Omental fat pad (tissue), 4 donors: Measurements from ENCODE around the gene EMID1. TPM values are rescaled to one million over a fixed set of nuclear protein-coding genes. Genes with fewer than 3 reads are reported as not detected.
A peak's percentile ranks its signal among the peaks of the same experiment; 100 is the strongest.

Experiments
- ATAC-seq: fragments of 150-250 bp; one replicate; pipeline ENCODE4 v1.9.1; 2016; ENCODE audit warnings: mild to moderate bottlenecking, moderate library complexity; ENCODE audit not compliant: low FRiP score
- DNase-seq: peaks from one replicate; pipeline ENCODE4 v3.0.0-alpha.2; 2019; ENCODE audit warnings: low spot score
- total RNA-seq, 4 donors: library from RNA; depleted of rRNA; stranded (reverse); fragments of >200 nt; gene quantifications; one replicate each; pipeline ENCODE4 v1.1.0, GENCODE V29; 2016
- TF ChIP-seq, protein P1 (sequence below), 3 donors: fragments of 450-650 bp; IDR thresholded peaks; one replicate each; pipeline ENCODE4 v1.5.1; 2016 to 2017; ENCODE audit warnings: antibody characterized with exemption in 3 of 3, mild to moderate bottlenecking in 3 of 3, moderate library complexity in 2 of 3

EMID1 gene
- total RNA-seq, result 1 to 10 TPM; 1.5 to 2.5 (median 1.7) TPM

DNA sequence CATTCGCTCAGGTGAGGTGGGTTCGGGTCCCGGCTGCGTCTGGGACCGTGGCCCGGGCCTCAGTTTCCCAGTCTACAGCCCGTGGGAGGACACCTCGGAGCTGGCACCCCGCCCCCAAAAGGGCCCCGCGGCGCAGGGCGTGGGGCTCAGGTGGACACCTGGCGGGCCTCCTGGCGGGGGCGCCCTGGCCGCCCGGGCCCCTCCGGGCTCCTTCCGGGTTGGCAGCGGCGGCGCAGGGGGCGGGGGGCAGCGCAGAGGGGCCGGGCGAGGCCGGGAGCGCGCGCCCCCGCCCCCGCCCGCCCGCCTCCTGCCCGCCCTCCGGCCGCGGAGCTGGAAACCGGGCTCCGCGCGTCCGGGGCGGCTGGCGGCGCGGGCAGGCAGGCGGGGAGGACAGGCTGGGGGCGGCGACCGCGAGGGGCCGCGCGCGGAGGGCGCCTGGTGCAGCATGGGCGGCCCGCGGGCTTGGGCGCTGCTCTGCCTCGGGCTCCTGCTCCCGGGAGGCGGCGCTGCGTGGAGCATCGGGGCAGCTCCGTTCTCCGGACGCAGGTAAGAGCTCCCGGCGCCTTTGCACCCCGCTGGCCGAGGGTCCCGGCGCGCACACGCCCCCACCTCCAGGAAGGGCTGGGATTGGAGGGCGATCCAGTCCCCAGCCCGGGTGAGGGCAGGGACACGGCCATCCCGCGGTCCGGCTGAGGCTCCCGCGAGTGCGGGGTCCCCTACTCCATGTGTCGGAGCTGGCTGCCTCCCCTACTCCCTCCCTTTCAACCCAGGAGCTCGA is at the start of gene EMID1:
TSS of gene EMID1 (plus strand) at position 303 of the 778 bp plus-strand sequence. CDS start at position 446, 143 bp downstream.
- ATAC-seq, result peak; percentile 46
- TF ChIP-seq, protein P1, sequence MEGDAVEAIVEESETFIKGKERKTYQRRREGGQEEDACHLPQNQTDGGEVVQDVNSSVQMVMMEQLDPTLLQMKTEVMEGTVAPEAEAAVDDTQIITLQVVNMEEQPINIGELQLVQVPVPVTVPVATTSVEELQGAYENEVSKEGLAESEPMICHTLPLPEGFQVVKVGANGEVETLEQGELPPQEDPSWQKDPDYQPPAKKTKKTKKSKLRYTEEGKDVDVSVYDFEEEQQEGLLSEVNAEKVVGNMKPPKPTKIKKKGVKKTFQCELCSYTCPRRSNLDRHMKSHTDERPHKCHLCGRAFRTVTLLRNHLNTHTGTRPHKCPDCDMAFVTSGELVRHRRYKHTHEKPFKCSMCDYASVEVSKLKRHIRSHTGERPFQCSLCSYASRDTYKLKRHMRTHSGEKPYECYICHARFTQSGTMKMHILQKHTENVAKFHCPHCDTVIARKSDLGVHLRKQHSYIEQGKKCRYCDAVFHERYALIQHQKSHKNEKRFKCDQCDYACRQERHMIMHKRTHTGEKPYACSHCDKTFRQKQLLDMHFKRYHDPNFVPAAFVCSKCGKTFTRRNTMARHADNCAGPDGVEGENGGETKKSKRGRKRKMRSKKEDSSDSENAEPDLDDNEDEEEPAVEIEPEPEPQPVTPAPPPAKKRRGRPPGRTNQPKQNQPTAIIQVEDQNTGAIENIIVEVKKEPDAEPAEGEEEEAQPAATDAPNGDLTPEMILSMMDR (IDR thresholded peaks at IDR 0.05), result no peak
- DNase-seq, result no peak

DNA sequence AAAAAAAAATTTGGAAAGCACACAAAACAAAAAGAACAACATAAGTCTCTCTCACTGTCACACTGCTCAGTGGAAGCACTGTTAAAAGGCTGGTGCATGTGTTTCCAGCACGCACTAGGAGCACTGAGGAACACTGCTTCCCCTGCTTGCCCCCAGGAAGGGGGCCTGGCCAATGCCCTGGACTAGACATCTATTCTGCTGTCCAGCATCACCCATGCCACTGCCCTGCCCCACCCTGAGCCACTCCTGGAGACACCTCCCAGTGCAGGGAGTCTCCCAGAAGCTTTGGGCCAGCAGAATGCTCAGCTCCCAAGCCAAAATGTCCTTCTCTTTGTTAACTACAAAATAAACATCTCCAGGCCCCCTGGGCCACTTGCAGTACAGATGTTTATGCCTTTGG is 49.7 kb upstream of the EMID1 start:
- DNase-seq (no peak), ATAC-seq (no peak)
- TF ChIP-seq, protein P1 (IDR thresholded peaks at IDR 0.05), result no peak

DNA sequence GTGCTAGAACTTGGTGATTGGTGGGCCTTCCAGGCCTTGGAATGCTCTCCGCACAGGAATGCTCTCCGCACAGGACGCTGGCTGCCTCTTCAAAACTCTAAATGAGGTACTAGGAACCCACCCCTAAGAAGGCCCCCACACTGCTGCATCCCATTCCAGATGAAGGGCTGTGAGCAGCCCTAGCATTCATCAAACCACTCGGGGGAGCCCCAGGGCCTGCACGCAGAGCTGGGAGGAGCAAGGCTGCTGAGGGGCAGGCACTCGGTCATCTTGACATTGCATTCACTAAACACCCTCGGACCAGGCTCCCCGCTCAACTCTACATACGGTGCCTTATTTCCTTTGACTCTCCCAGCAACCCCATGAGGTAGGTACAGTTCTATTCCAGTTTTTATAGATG is 49.2 kb upstream of the EMID1 start:
- TF ChIP-seq, protein P1 (IDR thresholded peaks at IDR 0.05), result no peak
- DNase-seq, result no peak
- ATAC-seq, result no peak

DNA sequence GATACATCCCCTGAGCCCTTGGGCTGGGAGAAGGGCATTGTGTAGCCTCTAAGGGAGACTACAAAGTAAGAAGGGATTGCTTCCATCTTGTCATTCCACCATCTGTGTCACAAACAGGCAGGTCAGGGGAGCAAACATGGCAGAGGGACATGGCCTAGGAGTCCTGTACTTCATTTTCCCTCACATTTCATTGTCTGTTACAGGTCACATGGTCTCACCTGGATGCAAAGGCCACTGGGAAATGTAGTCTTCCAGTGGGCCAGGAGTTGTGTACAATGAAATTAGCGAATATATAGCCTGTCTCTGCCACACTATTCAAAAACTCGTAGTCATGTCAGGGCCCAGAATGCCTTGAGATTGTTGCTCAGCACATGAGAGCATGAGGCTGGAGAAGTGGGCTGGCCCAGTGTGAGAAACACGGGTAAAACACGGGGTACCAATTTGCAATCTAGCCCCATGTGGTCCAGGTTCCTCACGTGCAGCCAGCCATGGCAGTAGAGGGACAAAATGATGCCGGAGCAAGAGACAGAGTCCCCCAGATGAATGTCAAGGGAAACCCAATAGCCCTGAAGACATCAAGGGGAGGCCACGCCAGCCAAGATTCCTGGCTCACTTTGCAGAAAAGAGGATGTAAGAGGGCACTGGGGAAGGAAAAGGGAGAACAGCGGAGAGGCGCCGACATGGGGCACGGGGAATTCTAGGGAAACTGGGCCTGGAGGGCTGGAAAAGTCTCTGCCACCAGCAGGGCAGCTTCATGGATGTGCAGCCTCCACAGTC is 47.7 kb upstream of the EMID1 start:
- DNase-seq, result no peak
- TF ChIP-seq, protein P1 (IDR thresholded peaks at IDR 0.05), result no peak
- ATAC-seq, result no peak

DNA sequence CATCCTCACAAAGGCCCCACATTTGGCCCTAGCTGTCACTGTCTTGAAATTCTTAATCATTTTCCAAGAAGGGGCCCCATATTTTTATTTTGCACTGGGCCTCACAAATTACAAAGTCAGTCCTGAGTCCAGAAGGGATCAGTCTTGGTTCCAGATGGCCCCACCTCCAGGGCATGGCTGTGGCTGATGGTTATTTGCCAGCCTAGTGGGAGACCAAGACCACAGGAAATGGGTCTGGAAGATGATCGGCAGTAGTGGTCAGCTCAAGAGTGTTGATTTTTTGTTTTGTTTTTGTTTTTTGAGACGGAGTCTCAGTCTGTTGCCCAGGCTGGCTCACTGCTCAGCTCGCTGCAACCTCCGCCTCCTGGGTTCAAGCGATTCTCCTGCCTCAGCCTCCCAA is 47.1 kb upstream of the EMID1 start:
- TF ChIP-seq, protein P1 (IDR thresholded peaks at IDR 0.05), result no peak
- DNase-seq (no peak), ATAC-seq (no peak)

DNA sequence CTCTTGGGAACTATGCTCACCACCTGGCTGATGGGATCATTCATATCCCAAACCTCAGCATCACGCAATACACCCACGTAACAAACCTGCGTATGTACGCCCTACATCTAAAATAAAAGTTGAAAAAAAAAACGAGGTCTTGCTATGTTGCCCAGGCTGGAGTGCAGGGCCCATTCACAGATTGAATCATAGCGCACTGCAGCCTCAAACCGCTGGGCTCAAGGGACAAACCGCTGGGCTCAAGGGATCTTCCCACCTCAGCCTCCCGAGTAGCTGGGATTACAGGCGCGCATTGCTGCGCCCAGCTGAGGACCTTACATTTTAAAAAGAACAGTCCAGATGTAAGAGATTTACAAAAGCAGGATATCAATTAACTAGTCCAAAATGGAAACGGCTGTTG is 41.9 kb upstream of the EMID1 start:
- TF ChIP-seq, protein P1 (IDR thresholded peaks at IDR 0.05), result no peak
- ATAC-seq (no peak), DNase-seq (no peak)
